Stimulated activated naive CD4-positive, alpha-beta T cell (primary cell): ENCODE data around the gene MSLN.

ENCODE experiments used
- DNase-seq, 6 experiments: peaks; one replicate each; lab custom pipeline; 2025; lab: John Stamatoyannopoulos, UW

Gene MSLN

GRCh38 chr16:759110-759910 is 1.2 kb upstream of the MSLN start:
- no peak for DNase-seq

GRCh38 chr16:760065-760464 is 469 bp upstream of the MSLN start:
- no peak for DNase-seq

GRCh38 chr16:761625-762513 is 1.3 kb downstream of the MSLN start:
- DNase-seq, result no peak

- no peak for DNase-seq
These were observed 2.2 kb downstream of the MSLN start for GRCh38 chr16:762595-763268.

- no peak for DNase-seq
These were observed 3.0 kb downstream of the MSLN start for GRCh38 chr16:763369-764183.

GRCh38 chr16:764184-764750 is 3.7 kb downstream of the MSLN start:
- no peak for DNase-seq

GRCh38 chr16:764848-765487 is 4.4 kb downstream of the MSLN start:
- no peak for DNase-seq

GRCh38 chr16:765488-765865 is 4.9 kb downstream of the MSLN start:
- no peak for DNase-seq

- no peak for DNase-seq
These were observed 5.7 kb downstream of the MSLN start for GRCh38 chr16:766008-766819.

- no peak for DNase-seq
These were observed 6.5 kb downstream of the MSLN start for GRCh38 chr16:766820-767640.

- no peak for DNase-seq
These were observed 7.3 kb downstream of the MSLN start for GRCh38 chr16:767743-768235.

- DNase-seq, result no peak
These were observed 7.9 kb downstream of the MSLN start for GRCh38 chr16:768428-768827.

- DNase-seq, result no peak
These were observed 8.8 kb downstream of the MSLN start for GRCh38 chr16:769184-769784.

GRCh38 chr16:769934-770333 is 9.4 kb downstream of the MSLN start:
- DNase-seq, result no peak

GRCh38 chr16:770411-770810 is 9.9 kb downstream of the MSLN start:
- DNase-seq, result no peak

GRCh38 chr16:772959-773358 is 12.4 kb downstream of the MSLN start:
- no peak for DNase-seq

- DNase-seq, result no peak
These were observed 13.8 kb downstream of the MSLN start for GRCh38 chr16:774086-775001.
